Glomerular visceral epithelial cell (primary cell): ENCODE data around the gene SNRPA1.

Source experiments
- DNase-seq: peaks from one replicate; pipeline ENCODE4 v3.0.0-alpha.2; 2016; ENCODE audit errors: extremely low spot score

SNRPA1 gene

GRCh38 chr15:101318839-101319238, 23.8 kb upstream of the SNRPA1 start:
- DNase-seq = no peak

- no peak for DNase-seq
These were observed 23.2 kb upstream of the SNRPA1 start for GRCh38 chr15:101318147-101318819.

DNA sequence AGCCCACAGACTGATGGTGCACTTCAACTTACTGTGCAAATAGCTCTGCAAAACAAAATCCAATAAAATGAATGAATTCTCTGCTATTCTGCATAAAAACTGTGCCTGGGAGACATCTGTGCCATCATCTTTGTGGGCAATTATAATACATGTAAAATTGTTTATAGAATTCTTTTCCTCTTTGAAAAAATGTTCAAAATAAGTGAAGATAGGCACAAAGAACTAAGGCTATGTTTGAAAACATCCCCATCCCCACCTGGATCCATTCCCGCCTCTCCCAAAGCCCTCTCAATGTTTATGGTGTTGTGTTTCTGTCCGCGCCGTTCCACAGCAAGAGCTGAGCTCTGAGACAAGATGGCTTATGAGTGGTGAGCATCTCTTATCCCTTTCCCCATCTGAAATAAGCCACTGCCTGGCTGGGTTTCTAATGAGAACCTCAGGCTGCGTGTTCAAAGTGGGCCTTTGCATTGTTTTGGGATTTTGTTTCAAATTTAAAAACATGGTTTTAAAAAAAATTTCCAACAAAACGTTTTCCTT, 22.4 kb upstream of the SNRPA1 start:
- DNase-seq = no peak

DNA sequence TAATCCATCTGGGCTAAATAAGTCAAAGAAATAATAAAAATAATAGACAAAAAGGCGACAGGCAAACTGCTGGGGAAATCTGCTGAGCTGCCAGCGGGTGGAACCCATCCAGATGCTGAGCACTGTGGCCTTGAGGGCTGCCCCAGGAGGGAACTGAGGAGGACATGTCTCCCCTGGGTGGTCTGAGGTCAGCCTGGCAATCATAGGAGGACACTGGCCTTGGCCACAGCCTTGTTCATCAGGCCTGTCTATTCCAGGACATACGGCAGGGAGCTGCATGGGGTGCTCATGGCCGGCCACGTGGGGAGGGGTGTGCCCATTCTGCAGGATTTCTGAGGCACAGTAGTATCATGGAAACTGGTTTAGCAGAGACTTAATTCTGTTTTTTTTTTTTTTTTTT, 21.5 kb upstream of the SNRPA1 start:
- no peak for DNase-seq

DNA sequence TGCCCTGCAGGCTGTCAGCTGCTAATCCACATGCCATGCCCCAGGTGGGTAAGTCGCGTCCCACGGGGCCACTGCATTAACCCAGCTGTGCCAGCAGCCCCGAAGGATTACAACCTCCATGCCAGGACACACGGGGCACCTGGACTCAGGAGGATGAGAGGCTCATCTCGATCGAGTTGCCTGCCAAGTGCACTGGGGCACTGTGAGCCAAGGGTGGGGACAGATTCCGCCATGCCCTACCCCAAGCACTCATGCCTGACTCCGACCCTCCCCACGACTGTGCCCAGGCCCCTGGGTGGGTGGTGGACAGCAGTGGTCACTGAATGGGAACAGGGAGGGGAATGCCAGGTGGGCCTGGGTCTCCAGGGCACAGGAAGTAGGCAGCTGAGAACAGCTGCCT, 20.7 kb upstream of the SNRPA1 start:
- DNase-seq = no peak

GRCh38 chr15:101314336-101315125, 19.5 kb upstream of the SNRPA1 start:
- no peak for DNase-seq

DNA sequence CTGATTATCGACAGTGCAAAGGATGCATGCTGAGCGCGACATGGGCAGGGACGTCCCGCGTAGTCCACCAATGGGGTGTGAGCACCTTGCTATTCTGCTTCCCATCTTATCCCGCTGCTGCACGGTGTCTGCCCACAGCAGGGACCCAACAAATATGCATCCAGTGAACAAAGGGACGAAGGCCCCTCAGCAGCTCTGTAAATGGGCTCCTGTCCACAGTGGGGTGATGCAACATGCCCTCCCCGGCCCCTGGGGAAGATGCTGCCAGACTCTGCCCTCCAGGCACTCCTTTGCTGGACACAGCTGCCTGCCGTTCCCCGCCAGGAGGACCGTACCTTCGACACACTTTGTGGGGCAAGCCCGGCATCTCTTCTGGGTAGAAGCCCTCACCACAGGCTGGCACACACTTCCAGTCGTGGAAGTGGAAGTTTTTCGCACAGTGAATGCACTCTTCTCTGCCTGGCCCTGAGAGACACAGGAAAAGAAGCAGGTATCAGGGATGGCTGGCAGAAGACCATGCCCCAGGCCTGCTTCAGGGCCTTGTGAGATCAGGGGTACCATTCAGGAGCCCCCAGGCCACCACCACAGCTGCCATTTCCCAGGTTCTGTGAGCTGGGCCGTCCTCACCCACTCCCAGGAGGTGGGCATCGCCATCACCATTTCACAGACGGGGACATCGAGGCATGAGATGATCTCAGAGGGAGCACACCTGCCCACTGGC, 18.2 kb upstream of the SNRPA1 start:
- no peak for DNase-seq

DNA sequence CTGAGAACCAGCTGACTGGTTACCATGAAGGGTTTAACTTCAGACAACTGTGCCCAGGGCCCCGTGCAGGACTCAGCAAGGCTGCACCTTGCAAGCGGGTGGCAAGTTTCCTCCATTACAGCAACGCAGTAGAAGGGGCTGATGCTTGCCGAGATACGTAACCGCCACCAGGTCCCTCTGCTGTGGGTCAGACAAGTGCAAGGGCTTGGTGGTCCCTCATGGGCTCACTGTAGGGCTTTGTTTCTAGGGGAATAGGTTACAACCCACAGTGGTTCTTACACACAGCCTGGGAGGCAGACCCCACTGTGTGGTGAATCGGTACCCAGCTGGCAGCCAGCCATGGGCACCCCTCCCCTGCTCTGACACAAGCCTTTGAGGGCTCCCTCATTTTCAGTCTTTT, 15.5 kb upstream of the SNRPA1 start:
- no peak for DNase-seq

DNA sequence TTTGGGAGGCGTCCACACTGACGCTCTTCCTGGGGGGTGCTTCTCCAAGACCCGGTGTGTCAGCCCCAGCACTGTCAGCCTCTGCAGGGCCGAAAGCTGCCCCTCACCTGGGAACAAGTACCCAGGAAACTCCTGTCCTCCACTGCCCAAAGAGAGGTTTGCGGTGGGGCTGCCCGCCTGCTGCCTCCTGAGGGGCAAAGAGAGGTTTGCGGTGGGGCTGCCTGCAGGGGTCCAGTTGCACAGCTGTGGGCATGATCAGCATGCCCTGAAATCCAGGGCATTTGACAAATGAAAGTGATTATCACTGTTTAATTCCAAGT, 15.1 kb upstream of the SNRPA1 start:
- no peak for DNase-seq

GRCh38 chr15:101309436-101310160, 14.6 kb upstream of the SNRPA1 start:
- DNase-seq = no peak

DNA sequence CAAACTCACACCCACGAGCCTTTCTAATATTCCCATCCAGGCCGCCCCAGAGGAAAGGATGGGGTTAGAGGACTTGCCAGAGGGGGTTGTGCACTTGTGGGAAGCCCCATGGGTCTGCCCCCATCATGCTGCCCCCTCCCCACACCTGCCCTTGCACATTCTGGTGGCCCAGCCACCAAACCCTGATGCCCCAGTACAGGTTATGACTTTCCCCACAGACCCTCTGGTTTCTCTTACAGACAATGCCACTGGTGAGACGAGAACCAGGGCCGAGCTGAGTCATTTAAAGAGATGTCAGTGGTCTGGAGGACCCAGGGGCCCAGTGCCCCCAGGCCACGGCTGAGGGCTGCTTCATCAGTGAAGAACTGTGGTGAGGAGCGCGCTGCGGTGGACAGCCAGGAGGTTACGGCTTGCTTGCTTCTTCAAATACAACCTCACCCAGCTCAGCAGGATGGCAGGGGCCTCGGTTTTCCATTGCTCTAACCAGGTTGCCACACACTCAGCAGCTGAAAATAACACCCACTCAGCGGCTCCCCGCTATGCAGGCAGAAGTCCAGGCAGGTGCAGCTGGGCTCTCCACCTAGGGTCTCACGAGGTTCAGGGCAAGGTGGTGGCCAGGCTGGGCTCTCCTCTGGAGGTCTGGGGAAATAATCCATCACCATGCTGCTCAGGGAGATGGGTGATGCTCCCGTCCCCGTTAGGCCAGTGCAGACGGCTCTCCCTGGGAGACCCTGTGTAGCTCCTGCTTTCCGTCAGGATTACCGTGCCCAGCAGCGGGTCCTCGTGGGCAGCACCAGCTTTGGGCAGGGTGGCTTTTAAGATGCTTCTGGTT, 13.8 kb upstream of the SNRPA1 start:
- DNase-seq = no peak

DNA sequence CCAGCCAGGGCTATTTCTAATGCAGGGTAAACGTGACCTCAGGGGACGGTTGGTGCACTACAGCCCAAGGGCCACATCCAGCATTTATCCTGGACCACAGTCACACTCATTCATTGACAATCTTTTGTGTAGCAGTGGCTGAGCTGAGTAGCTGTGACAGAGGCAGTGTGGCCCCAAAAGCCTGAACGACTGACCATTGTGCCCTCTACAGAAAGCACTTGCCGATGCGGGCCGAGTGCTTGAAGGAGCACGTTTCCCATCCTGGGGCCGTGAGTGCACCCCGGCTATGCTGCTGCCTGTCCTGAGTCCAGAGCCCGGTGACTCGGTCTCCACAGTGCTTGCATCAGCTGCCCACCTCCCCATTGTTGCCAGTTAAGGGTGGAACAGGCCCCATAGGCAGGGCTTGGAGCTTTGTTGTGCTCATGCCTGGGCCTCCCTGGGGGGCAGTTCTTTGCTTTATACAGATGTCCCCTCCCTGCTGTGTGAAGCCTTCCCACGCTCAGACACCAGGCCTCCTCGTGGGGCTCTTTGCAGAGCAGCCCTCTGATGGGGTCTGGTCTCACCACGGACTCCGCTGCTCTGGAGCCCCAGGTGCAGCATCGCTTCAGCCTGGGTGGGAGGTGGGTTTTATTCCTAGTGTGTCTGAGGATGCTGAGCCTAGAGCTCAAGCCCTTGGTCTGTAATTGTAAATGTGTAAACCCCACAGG, 13.0 kb upstream of the SNRPA1 start:
- no peak for DNase-seq

- no peak for DNase-seq
These were observed 12.2 kb upstream of the SNRPA1 start for GRCh38 chr15:101307048-101307896.

- no peak for DNase-seq
These were observed 11.4 kb upstream of the SNRPA1 start for GRCh38 chr15:101306341-101307047.

DNA sequence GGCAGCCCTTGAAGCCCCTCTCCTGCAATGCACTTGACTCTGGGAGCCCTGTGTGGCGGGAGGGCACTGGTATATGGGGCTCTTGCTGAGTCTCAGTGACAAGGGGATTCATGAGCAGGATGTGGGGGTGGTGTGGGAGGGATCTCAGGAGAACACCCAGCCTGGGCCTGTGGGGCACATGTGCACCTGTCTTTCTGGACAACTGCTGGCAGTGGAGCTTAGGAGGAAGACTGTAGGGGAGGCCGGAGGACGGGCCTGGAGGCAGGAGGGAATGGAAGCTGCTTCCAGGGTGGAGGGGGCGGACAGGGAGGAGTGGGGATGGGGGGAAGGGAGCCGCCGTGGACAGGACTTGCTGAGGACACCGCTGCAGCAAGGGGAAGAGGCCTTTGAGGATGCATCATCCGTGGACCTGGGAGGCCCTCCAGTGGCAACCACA, 10.8 kb upstream of the SNRPA1 start:
- DNase-seq = no peak

- no peak for DNase-seq
These were observed 8.4 kb upstream of the SNRPA1 start for GRCh38 chr15:101303408-101303807.

GRCh38 chr15:101296418-101297405, 1.7 kb upstream of the SNRPA1 start:
- no peak for DNase-seq
